Transverse colon (tissue), 4 donors: ENCODE measurements around the gene PKN1. TPM values are rescaled to one million over a fixed set of nuclear protein-coding genes. Genes with fewer than 3 reads are reported as not detected.

ENCODE experiments used
- DNase-seq: peaks from one replicate; pipeline ENCODE4 v3.0.0-alpha.2; 2019
- H3K27ac ChIP-seq, 4 donors: fragments of 200-600 bp; sonication (generic); 2 replicates each; pipeline ENCODE4 v1.5.1; 2016 to 2018; ENCODE audit warnings: inconsistent platforms in 4 of 4
- H3K27me3 ChIP-seq: fragments of 200-600 bp; sonication (generic); 2 replicates; pipeline ENCODE4 v1.5.1; 2017; ENCODE audit warnings: inconsistent platforms
- H3K36me3 ChIP-seq, 4 donors: fragments of 200-600 bp; sonication (generic); 2 replicates each; pipeline ENCODE4 v1.5.1; 2017 to 2019; ENCODE audit warnings: inconsistent platforms in 4 of 4
- H3K4me1 ChIP-seq, 4 donors: fragments of 200-600 bp; sonication (generic); 2 replicates each; pipeline ENCODE4 v1.5.1; 2017 to 2020; ENCODE audit warnings: inconsistent platforms in 4 of 4
- H3K4me3 ChIP-seq, 4 donors: fragments of 200-600 bp; sonication (generic); 1 replicate in 1 of 4; 2 replicates in 3 of 4; pipeline versions ENCODE4 v1.5.1 to v1.6.1; 2017 to 2019; ENCODE audit warnings: inconsistent platforms in 4 of 4
- H3K9me3 ChIP-seq, 2 donors: fragments of 200-600 bp; sonication (generic); 2 replicates each; pipeline ENCODE4 v1.5.1; 2017 to 2019; ENCODE audit warnings: inconsistent platforms in 2 of 2
- CTCF ChIP-seq, 5 experiments: fragments of 200-600 bp in 3 of 5; fragments of 450-650 bp in 2 of 5; sonication (generic) in 3 of 5; IDR thresholded peaks; 1 replicate in 2 of 5; 2 replicates in 3 of 5; pipeline ENCODE4 v1.5.1; 2016 to 2017; ENCODE audit warnings: antibody characterized with exemption in 5 of 5, inconsistent platforms in 3 of 5, mild to moderate bottlenecking in 2 of 5, moderate library complexity in 1 of 5
- EP300 ChIP-seq: sonication (generic); formaldehyde crosslinking; IDR thresholded peaks from one replicate; pipeline ENCODE4 v1.6.1; 2017; ENCODE audit warnings: antibody characterized with exemption, low read depth
- POLR2A ChIP-seq: fragments of 450-650 bp; IDR thresholded peaks from one replicate; pipeline ENCODE4 v1.6.1; 2016; ENCODE audit warnings: antibody characterized with exemption, mild to moderate bottlenecking, moderate library complexity
- POLR2AphosphoS5 ChIP-seq, 3 donors: sonication (generic); formaldehyde crosslinking; IDR thresholded peaks; one replicate each; pipeline ENCODE4 v1.6.1; 2016; ENCODE audit warnings: antibody characterized with exemption in 3 of 3
- WGBS, 2 donors: methylation state at CpG; one replicate each; pipeline ENCODE4 v1.1.5; 2018; ENCODE audit warnings: low coverage in 1 of 2; 5-methylcytosine and 5-hydroxymethylcytosine counted together
- in situ Hi-C, 4 donors: fragments of 200-750 bp; cut with MboI; loops; one replicate each; pipeline versions ENCODE4 v1.15.0 to v1.15.1; 2017; ENCODE audit warnings: low sequenced_read_pairs in 3 of 4, low pct_ligation_motif_present in 1 of 4, low pct_unique_long_range_greater_than_20kb in 1 of 4
- intact Hi-C: fragments of 100-400 bp; cut with DNase I; formaldehyde crosslinking; loops from one replicate; pipeline ENCODE4 v1.15.1; 2023; ENCODE audit warnings: low total_unique reads
- total RNA-seq, 4 donors: library from RNA; depleted of rRNA; stranded (reverse); fragments of >200 nt; gene quantifications; one replicate each; pipeline ENCODE4 v1.1.0, GENCODE V29; 2016

Gene PKN1
- total RNA-seq, 4 donors from 2014 or later: 29.1 to 129 (median 55.0) TPM

- peak; percentile 26 for DNase-seq
- 0% methylated on average over 19 of the region's 32 CpGs; no CpG with 5 or more reads in 1 of the 2 donors for WGBS, 2 donors
- Histone ChIP-seq H3K27me3 (no peaks in the 10 kb centered on the region), H3K4me1 (peaks cover 24 to 60% (median 37%) of the 10 kb centered on the region in 4 donors), H3K27ac (peak overlapping the region; percentile 98 to 100 (median 100)), H3K36me3 (peaks cover 0 to 25% (median 13%) of the 10 kb centered on the region in 4 donors), H3K9me3 (no peaks in the 10 kb centered on the region), H3K4me3 (peak overlapping the region; percentile 64 to 99 (median 94))
- intact Hi-C loops (loop anchor here (10.0 kb wide), 1 partner anchor 1363 kb away; the partner anchor contains the start of genes IER2 and STX10), in situ Hi-C loops (no loop called here)
- no peak for TF ChIP-seq POLR2A
- no peak for TF ChIP-seq CTCF (IDR thresholded peaks at IDR 0.05)
- TF ChIP-seq EP300: no peak
- TF ChIP-seq POLR2AphosphoS5 (IDR thresholded peaks at IDR 0.05): no peak
These were observed 84.3 kb downstream of the PKN1 start for GRCh38 chr19:14517446-14517839.

- TF ChIP-seq EP300 (no peak), CTCF (IDR thresholded peaks at IDR 0.05) (peak in 1 of 5 experiments; percentile 13), POLR2AphosphoS5 (IDR thresholded peaks at IDR 0.05) (peak; percentile 97 to 99 (median 98)), POLR2A (peak; percentile 99)
- DNase-seq: peak; percentile 88
- intact Hi-C loops: loop anchor here (10.0 kb wide), 1 partner anchor 1363 kb away; the partner anchor contains the start of genes IER2 and STX10
- no peaks in the 10 kb centered on the region for H3K27me3 ChIP-seq
- peaks cover 24 to 65% (median 37%) of the 10 kb centered on the region in 4 donors for H3K4me1 ChIP-seq
- peak within 1 kb of the TSS; percentile 64 to 99 (median 94) for H3K4me3 ChIP-seq
- peaks cover 0 to 25% (median 13%) of the 10 kb centered on the region in 4 donors for H3K36me3 ChIP-seq
- peak within 1 kb of the TSS; percentile 98 to 100 (median 100) for H3K27ac ChIP-seq
- in situ Hi-C loops: no loop called here
- 0% methylated on average over 17 of the region's 82 CpGs; no CpG with 5 or more reads in 1 of the 2 donors for WGBS, 2 donors
- H3K9me3 ChIP-seq: no peaks in the 10 kb centered on the region
These were observed 84.9 kb downstream of the PKN1 start, which contains the start of gene DNAJB1 for GRCh38 chr19:14517840-14518505. DNAJB1 (minus strand) TSS chr19:14518397; CDS start chr19:14518349, 48 bp downstream.

- in situ Hi-C loops (no loop called here), intact Hi-C loops (loop anchor here (10.0 kb wide), 1 partner anchor 1365 kb away; the partner anchor contains the start of genes IER2 and STX10)
- Histone ChIP-seq H3K4me1 (peaks cover 24 to 66% (median 37%) of the 10 kb centered on the region in 4 donors), H3K27me3 (no peaks in the 10 kb centered on the region), H3K27ac (peak overlapping the region; percentile 98 to 100 (median 100)), H3K36me3 (peaks cover 0 to 19% (median 12%) of the 10 kb centered on the region in 4 donors), H3K4me3 (peak overlapping the region in 2 of 4 donors; percentile 42 to 99), H3K9me3 (no peaks in the 10 kb centered on the region)
- DNase-seq: no peak
- 90 to 94% methylated on average over 12 to 22 of the region's 22 CpGs for WGBS, 2 donors
- TF ChIP-seq CTCF (IDR thresholded peaks at IDR 0.05): no peak
- no peak for TF ChIP-seq POLR2AphosphoS5 (IDR thresholded peaks at IDR 0.05)
- TF ChIP-seq EP300: no peak
- no peak for TF ChIP-seq POLR2A
These were observed 86.2 kb downstream of the PKN1 start for GRCh38 chr19:14519245-14519859.
